SU-DHL-6 (cell line): Measurements from ENCODE around the gene CADM1.

Experiments
- CTCF ChIP-seq: fragments of 200-600 bp; sonication (generic); IDR thresholded peaks from one replicate; pipeline ENCODE4 v1.5.1; 2017; ENCODE audit warnings: antibody characterized with exemption, mild to moderate bottlenecking, low read length, moderate library complexity; ENCODE audit not compliant: insufficient read depth, poor library complexity, severe bottlenecking
- EZH2phosphoT487 ChIP-seq: fragments of 200-600 bp; sonication (generic), shearing (Covaris generic); conservative IDR thresholded peaks from 2 replicates; pipeline ENCODE4 v1.6.1; 2018; ENCODE audit warnings: mild to moderate bottlenecking, antibody characterized with exemption, low read length, moderate library complexity, mixed read lengths

GRCh38 chr11:115357066-115357465, 147.1 kb downstream of the CADM1 start:
- no peak for TF ChIP-seq EZH2phosphoT487
- TF ChIP-seq CTCF = no peak
